Panc1 (cell line): ENCODE data around the gene C1orf232.

Experiments used
- CTCF ChIP-seq: fragments of 450-650 bp; IDR thresholded peaks from 2 replicates; pipeline ENCODE4 v1.5.1; 2017; ENCODE audit warnings: mild to moderate bottlenecking
- POLR2AphosphoS5 ChIP-seq: IDR thresholded peaks from 2 replicates; pipeline ENCODE4 v1.6.1; 2012; ENCODE audit warnings: mild to moderate bottlenecking, low read depth, low read length, moderate library complexity
- SIN3A ChIP-seq: IDR thresholded peaks from 2 replicates; pipeline ENCODE4 v1.6.1; 2012; ENCODE audit warnings: low read depth, mild to moderate bottlenecking, low read length, moderate library complexity, borderline replicate concordance; ENCODE audit not compliant: insufficient read depth

- TF ChIP-seq CTCF (no peak), POLR2AphosphoS5 (no peak), SIN3A (no peak)
Measured at GRCh38 chr1:26184086-26184485, 15.3 kb upstream of the C1orf232 start.
